ENCODE results near the gene ATP5ME. TPM values are rescaled to one million over a fixed set of nuclear protein-coding genes. Genes with fewer than 3 reads are reported as not detected.
"Not testable (repeated sequence)": the region's sequence is repeated elsewhere in the genome, so short reads cannot be mapped to it uniquely, and the experiment has no call there.

Gene ATP5ME
- total RNA-seq, 1 experiment from 2014 or later, result 357 TPM

DNA sequence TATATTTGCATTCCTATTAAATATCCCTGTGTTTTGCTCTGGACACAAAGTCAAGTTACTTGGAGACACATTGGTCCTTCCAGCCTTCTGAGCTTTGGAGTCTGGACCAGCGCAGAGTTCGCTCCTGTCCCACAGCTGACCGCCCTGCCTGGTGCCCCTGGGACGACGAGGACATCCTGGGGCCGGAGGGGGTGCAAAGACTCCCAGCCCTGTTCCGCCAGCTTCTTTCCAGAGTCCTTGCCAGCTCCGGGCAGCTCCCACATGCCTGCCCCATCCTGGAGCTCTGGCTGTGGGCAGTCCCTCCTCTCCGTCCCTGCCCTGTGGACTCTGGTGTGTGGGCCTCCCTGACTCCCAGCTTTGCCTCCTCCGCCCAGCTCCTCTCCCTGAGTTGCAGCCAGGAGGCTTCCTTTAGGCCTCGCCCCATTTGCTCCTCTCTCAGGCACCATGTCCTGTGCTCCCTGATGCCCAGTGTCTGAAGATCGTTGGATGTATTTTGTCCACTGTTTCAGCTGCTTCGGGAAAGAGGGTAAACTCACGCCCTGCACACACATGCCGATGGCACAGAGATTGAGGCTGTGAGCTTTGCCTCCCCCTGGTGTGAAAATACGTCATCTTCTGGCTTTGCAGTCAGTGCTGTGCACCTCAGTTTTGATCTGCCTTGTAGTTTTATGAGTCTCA is 26.6 kb upstream of the ATP5ME start:
- H2AFZ ChIP-seq (ENCODE audit: low read length), result no peak overlapping the region

DNA sequence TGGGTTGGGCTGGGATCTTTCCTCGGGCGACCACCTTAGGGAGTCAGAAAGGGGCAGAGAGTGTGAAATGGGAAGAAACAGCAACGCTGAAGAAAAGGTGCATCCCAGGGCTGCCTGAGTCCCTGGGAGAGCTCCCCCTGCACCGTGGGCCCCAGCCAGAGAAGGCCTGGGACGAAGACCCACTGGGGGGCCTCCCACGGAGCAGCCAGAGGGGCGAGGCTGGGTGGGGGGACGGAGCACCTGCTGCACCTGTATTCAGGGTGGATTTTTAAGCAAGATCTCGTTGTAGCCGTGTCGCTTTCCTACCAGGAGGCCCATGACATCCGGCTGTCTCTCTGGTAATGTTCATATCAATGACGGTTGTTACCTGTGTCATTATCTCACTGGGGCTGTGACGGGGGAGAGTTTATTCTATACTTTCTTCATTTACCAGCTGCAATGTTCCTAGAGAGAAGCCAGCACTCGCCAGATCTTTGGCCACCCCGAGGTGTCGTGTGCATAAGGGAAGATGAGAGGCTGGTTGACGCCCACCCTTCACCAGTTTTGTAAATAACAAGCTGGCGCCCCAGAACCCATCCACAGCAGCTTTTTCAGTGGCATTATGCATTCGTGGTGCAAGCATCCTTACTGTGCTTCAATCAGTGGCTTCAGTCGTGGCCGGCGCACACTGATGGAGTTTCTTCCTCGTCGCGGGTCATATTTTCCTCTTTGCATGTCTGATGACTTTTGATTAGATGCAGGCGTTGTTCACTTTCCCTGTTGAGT is 25.9 kb upstream of the ATP5ME start:
- no peak for DNase-seq
- H2AFZ ChIP-seq (ENCODE audit: low read length), result no peak overlapping the region; the same call in 1 of the 2 replicates
- H3K27me3 ChIP-seq (ENCODE audit: low read length), result no peaks in the 10 kb centered on the region
- H3K4me3 ChIP-seq (ENCODE audit: low read length), result peak overlapping the region; percentile 20
- no peak overlapping the region; the same call in 1 of the 2 replicates for H3K27ac ChIP-seq (ENCODE audit: low read length)
- peaks cover 19% of the 10 kb centered on the region for H3K4me1 ChIP-seq (ENCODE audit: low read length)
- H3K79me2 ChIP-seq (ENCODE audit: low read length), result no peaks in the 10 kb centered on the region
- no peaks in the 10 kb centered on the region for H4K20me1 ChIP-seq (ENCODE audit: insufficient read depth, low read depth, low read length)
- peak overlapping the region; percentile 43 for H3K9ac ChIP-seq (ENCODE audit: low read length)
- no peaks in the 10 kb centered on the region for H3K9me2 ChIP-seq (replicated peaks; ENCODE audit: insufficient read depth, low read length)
- H3K36me3 ChIP-seq (ENCODE audit: insufficient read depth, low read length), result no peaks in the 10 kb centered on the region
- H3K4me2 ChIP-seq (ENCODE audit: low read depth, low read length, poor library complexity, severe bottlenecking), result peak overlapping the region; percentile 56
- H3K9me3 ChIP-seq (ENCODE audit: low read length), result no peaks in the 10 kb centered on the region

More for the DNA sequence above, 26.6 kb upstream of the ATP5ME start:
- no peak overlapping the region for H3K4me2 ChIP-seq (ENCODE audit: low read depth, low read length, poor library complexity, severe bottlenecking)
- no peaks in the 10 kb centered on the region for H3K79me2 ChIP-seq (ENCODE audit: low read length)
- no peaks in the 10 kb centered on the region for H3K9me3 ChIP-seq (ENCODE audit: low read length)
- H3K27ac ChIP-seq (ENCODE audit: low read length), result no peak overlapping the region
- no peaks in the 10 kb centered on the region for H4K20me1 ChIP-seq (ENCODE audit: insufficient read depth, low read depth, low read length)
- H3K4me3 ChIP-seq (ENCODE audit: low read length), result no peak overlapping the region
- H3K9me2 ChIP-seq (replicated peaks; ENCODE audit: insufficient read depth, low read length), result no peaks in the 10 kb centered on the region
- H3K9ac ChIP-seq (ENCODE audit: low read length), result no peak overlapping the region
- H3K36me3 ChIP-seq (ENCODE audit: insufficient read depth, low read length), result no peaks in the 10 kb centered on the region
- no peaks in the 10 kb centered on the region for H3K27me3 ChIP-seq (ENCODE audit: low read length)
- DNase-seq, result peak; percentile 63
- peaks cover 22% of the 10 kb centered on the region for H3K4me1 ChIP-seq (ENCODE audit: low read length)

DNA sequence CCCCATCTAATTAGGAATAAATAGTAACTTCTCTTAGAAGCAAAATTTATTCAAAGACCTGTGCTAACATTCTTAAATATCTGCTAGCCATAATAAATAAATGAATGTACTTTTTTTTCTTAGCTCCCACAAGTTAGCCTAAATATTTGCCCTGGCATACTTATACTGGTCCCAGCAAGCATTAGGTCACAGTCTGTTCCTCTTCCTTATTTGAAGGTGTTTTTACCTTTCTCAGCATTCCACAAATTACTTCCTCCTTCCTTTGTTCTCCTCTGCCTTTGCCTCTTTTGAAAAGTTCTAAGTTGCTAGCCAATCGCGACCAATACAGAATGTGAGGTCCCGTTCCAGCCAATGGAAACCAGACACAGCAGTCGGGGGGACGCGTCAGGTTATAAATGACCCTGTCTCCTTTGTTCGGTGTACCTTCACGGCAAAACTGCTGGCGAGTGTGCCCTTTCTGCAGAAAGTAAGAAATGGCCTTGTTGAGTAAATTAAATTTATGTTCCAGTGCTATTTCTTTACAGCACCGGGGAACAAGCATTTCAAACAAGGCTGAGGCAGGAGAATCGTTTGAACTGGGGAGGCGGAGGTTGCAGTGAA is 20.4 kb upstream of the ATP5ME start:
- not testable (repeated sequence) for H4K20me1 ChIP-seq (ENCODE audit: insufficient read depth, low read depth, low read length); H3K9me2 ChIP-seq (replicated peaks; ENCODE audit: insufficient read depth, low read length); H3K27ac ChIP-seq (ENCODE audit: low read length); H3K79me2 ChIP-seq (ENCODE audit: low read length); H3K36me3 ChIP-seq (ENCODE audit: insufficient read depth, low read length); H3K4me2 ChIP-seq (ENCODE audit: low read depth, low read length, poor library complexity, severe bottlenecking); H2AFZ ChIP-seq (ENCODE audit: low read length); H3K4me3 ChIP-seq (ENCODE audit: low read length); H3K9ac ChIP-seq (ENCODE audit: low read length); H3K27me3 ChIP-seq (ENCODE audit: low read length); DNase-seq; H3K9me3 ChIP-seq (ENCODE audit: low read length)
- H3K4me1 ChIP-seq (ENCODE audit: low read length), result peaks cover 11% of the 10 kb centered on the region

DNA sequence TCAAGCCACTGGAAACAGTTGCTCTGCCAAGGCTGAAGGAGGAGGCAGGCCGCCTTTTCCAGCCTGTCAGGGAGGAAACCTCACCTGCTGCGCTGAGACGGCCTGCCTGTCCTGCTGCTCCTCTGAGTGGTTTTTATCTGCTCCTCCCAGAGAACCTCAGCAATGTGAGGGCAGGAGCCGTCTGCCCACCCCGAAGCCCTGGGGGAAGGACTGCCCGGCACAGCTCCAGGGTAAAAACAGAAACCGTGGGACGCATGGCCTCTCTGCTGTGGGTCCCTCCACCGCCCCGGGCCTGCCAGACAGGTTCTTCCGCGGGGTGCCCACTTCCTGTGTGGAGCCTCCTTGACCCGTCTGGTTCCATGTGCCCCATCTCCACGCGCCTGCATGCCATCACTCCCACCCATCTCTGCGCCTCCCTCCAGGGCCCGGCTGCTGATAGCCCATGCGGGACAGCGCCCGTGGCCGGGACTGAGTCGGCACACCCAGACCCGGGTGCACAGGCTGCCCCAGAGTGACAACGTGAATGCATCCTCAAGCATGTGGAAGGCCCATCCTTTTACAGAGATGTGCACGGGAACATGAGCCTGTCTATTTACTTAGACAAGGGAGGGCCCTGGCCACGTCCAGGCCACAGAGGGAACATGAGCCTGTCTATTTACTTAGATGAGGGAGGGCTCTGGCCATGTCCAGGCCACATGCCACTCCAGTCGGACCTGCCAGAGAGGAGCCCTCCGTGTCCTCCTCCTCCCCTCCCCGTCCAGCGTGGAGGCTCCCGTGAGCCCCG is 18.9 kb upstream of the ATP5ME start:
- Histone ChIP-seq H3K9ac (ENCODE audit: low read length) (no peak overlapping the region), H3K27ac (ENCODE audit: low read length) (no peak overlapping the region), H3K79me2 (ENCODE audit: low read length) (no peaks in the 10 kb centered on the region), H3K4me2 (ENCODE audit: low read depth, low read length, poor library complexity, severe bottlenecking) (no peak overlapping the region), H3K36me3 (ENCODE audit: insufficient read depth, low read length) (no peaks in the 10 kb centered on the region), H4K20me1 (ENCODE audit: insufficient read depth, low read depth, low read length) (no peaks in the 10 kb centered on the region), H2AFZ (ENCODE audit: low read length) (no peak overlapping the region), H3K4me3 (ENCODE audit: low read length) (no peak overlapping the region), H3K4me1 (ENCODE audit: low read length) (no peaks in the 10 kb centered on the region), H3K9me3 (ENCODE audit: low read length) (no peaks in the 10 kb centered on the region), H3K9me2 (replicated peaks; ENCODE audit: insufficient read depth, low read length) (no peaks in the 10 kb centered on the region), H3K27me3 (ENCODE audit: low read length) (no peaks in the 10 kb centered on the region)
- no peak for DNase-seq

DNA sequence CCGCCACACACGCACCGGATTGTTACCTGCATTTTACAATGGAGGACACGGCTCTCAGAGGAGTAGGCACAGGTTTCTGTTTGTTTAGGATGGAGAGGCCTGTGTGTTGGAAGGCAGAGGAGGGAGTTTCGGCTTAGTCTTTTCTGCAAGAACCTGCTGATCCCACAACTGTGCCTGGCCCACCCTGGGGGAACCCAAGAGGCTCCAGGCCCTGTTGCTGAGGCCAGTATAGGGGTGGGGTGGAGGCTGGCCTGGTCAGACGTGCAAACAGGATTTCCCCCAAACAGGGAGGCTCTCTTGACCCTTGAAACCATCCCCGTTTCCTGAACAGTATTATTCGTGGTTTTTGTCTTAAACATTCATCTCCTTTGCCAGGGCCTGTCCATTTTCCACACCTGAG is 15.6 kb upstream of the ATP5ME start:
- H3K9me3 ChIP-seq (ENCODE audit: low read length), result no peaks in the 10 kb centered on the region
- H2AFZ ChIP-seq (ENCODE audit: low read length), result no peak overlapping the region
- H3K4me2 ChIP-seq (ENCODE audit: low read depth, low read length, poor library complexity, severe bottlenecking), result no peak overlapping the region
- H3K4me1 ChIP-seq (ENCODE audit: low read length), result no peaks in the 10 kb centered on the region
- H3K27ac ChIP-seq (ENCODE audit: low read length), result no peak overlapping the region
- no peaks in the 10 kb centered on the region for H3K9me2 ChIP-seq (replicated peaks; ENCODE audit: insufficient read depth, low read length)
- no peaks in the 10 kb centered on the region for H3K36me3 ChIP-seq (ENCODE audit: insufficient read depth, low read length)
- H3K9ac ChIP-seq (ENCODE audit: low read length), result no peak overlapping the region
- H3K27me3 ChIP-seq (ENCODE audit: low read length), result no peaks in the 10 kb centered on the region
- H3K79me2 ChIP-seq (ENCODE audit: low read length), result no peaks in the 10 kb centered on the region
- H3K4me3 ChIP-seq (ENCODE audit: low read length), result no peak overlapping the region
- no peaks in the 10 kb centered on the region for H4K20me1 ChIP-seq (ENCODE audit: insufficient read depth, low read depth, low read length)
- DNase-seq, result no peak

DNA sequence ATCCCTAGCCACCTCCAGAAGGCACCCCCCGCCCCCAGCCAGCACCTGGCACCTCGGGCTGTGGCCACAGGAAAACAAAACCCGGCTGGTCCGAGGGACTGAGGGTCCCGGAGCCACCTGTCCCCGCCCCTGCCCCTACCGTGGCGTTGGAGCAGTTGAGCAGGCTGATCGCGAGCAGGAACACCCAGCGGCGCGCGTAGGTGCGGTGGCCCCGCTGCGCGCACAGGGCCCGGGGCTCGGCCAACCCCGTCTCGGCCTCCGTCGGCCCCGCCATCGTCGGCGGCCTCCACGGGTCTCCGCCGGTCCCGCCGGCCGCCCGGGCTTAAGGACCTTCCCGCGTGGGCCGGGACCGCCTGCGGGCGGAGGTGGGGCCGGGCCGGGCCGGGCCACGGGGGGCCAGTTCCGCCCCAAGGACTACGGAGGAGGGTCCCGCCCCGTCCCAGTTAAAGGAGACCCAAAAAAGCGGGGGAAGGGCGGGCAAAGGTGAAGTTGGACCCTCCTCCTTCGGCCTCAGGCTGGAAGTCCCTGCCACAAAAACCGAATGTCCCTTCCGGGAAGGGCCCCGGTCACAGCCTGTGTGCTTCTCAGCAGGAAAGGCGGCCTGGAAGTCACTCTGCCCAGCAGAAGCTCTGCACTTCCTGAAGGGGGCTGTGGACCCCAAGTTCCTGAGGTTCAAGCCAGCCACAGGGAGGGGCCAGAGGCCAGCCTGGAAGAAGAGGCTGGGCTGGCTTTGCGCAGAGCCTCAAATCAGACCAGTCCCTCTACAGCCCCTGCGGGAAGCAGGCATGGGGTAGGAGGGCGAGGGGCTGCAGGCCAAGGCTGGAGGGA is 15.0 kb upstream of the ATP5ME start, which contains the start of gene SLC49A3:
SLC49A3 (minus strand) TSS at position 298 of the 828 bp plus-strand sequence; CDS start at position 274, 24 bp downstream.
- no peak for DNase-seq
- no peak within 1 kb of the TSS for H3K9ac ChIP-seq (ENCODE audit: low read length)

DNA sequence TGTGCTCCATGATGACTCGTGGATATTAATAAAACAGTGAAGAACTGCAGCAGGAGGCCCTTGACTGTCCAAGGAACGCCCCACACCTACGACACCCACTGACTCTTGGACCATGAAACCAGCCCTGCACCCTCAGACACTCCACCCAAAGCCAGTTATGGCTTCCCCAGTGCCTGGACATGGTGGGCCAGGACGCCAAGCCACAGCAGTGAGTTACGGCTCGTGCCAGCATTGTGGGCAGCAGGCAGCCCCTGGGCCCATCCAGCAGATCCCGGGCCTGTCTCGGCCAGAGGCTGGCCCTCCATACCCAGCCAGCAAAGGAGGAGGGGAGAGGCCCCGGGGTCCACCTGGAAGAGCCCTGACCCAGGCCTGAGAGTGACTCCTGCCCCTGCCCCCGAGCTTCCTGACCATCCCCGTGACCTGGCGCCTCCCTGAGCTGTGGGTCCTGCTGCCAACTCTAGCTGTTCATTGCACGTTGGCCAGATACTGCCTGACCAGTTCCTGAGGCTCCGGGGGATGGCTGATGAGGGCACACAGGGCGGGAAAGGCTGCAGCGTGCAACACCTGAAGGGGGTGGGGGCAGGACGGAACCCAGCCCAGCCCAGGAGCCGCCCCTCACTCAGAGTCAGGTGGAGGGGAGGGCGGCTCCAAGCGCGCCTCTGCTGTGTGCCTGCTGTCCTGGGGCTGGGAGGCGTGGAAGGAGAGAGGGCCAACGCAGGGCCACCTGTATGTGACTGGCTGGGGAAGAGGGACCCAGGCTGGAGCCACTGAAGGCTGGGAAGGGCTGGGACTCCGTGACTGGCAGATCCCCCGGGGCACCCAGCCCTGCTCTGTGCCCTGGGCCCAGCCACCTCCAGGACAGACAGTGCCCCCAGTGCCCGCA is 14.1 kb upstream of the ATP5ME start:
- Histone ChIP-seq H3K9ac (ENCODE audit: low read length) (no peak overlapping the region), H3K36me3 (ENCODE audit: insufficient read depth, low read length) (no peaks in the 10 kb centered on the region), H4K20me1 (ENCODE audit: insufficient read depth, low read depth, low read length) (no peaks in the 10 kb centered on the region), H3K27ac (ENCODE audit: low read length) (no peak overlapping the region), H3K4me1 (ENCODE audit: low read length) (no peaks in the 10 kb centered on the region), H2AFZ (ENCODE audit: low read length) (no peak overlapping the region), H3K4me3 (ENCODE audit: low read length) (no peak overlapping the region), H3K27me3 (ENCODE audit: low read length) (no peaks in the 10 kb centered on the region), H3K9me3 (ENCODE audit: low read length) (no peaks in the 10 kb centered on the region), H3K79me2 (ENCODE audit: low read length) (no peaks in the 10 kb centered on the region), H3K4me2 (ENCODE audit: low read depth, low read length, poor library complexity, severe bottlenecking) (no peak overlapping the region), H3K9me2 (replicated peaks; ENCODE audit: insufficient read depth, low read length) (no peaks in the 10 kb centered on the region)
- DNase-seq, result no peak

More for the DNA sequence above, 15.0 kb upstream of the ATP5ME start, which contains the start of gene SLC49A3:
- Histone ChIP-seq H3K4me3 (ENCODE audit: low read length) (no peak within 1 kb of the TSS), H3K9me2 (replicated peaks; ENCODE audit: insufficient read depth, low read length) (no peaks in the 10 kb centered on the region), H3K79me2 (ENCODE audit: low read length) (no peaks in the 10 kb centered on the region), H3K4me1 (ENCODE audit: low read length) (no peaks in the 10 kb centered on the region), H2AFZ (ENCODE audit: low read length) (no peak within 1 kb of the TSS), H3K9me3 (ENCODE audit: low read length) (no peaks in the 10 kb centered on the region), H3K36me3 (ENCODE audit: insufficient read depth, low read length) (no peaks in the 10 kb centered on the region), H3K27me3 (ENCODE audit: low read length) (no peaks in the 10 kb centered on the region), H3K27ac (ENCODE audit: low read length) (no peak within 1 kb of the TSS), H4K20me1 (ENCODE audit: insufficient read depth, low read depth, low read length) (no peaks in the 10 kb centered on the region), H3K4me2 (ENCODE audit: low read depth, low read length, poor library complexity, severe bottlenecking) (no peak within 1 kb of the TSS)

Measured in Karpas-422 (cell line).